ENCODE measurements around the gene SAE1.

DNA sequence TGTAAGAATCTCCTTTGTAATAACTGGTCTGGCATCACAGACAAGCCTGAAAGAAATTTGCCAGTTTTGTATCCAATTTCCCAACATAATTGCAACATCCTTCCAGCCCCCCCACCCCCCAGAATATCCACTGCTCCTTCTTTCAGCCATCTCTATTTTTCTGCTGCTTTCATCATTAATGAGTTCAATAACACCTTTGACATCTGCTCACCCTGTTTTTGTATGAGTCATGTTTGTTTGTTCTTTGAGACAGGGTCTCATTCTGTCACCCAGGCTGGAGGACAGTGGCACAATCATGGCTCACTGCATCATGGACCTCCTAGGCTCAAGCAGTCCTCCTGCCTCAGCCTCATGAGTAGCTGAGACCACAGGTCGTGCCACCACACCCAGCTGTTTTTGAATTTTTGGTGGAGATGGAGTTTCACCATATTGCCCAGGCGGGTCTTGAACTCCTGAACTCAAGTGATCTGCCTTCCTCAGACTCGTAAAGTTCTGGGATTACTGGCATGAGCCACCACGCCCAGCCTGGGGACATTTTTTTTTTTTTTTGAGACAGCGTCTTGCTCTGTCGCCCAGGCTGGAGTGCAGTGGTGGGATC is 10.1 kb upstream of the SAE1 start:
- TF ChIP-seq CTCF (conservative IDR thresholded peaks at IDR 0.05 in 1 of 2, IDR thresholded peaks at IDR 0.05 in 1 of 2; ENCODE audit: extremely low read depth in 1 of 2, insufficient read depth in 1 of 2, low read depth in 1 of 2, low read length in 2 of 2) (no peak), EZH2 (IDR thresholded peaks at IDR 0.05; ENCODE audit: borderline replicate concordance, low read length) (no peak)

Measured in mammary epithelial cell (primary cell).